Measurements from ENCODE around the gene TPRG1. TPM values are rescaled to one million over a fixed set of nuclear protein-coding genes. Genes with fewer than 3 reads are reported as not detected.

The TPRG1 gene
- total and polyA plus RNA-seq, 2 of the 8 experiments (the other 6 are each of a cell fraction or from before 2014, with no cell fraction given) = 0.37 to 0.47 TPM

GRCh38 chr3:189311521-189311920, 139.8 kb downstream of the TPRG1 start:
- Histone ChIP-seq H2BK12ac (ENCODE audit: low read depth, low read length) (no peak overlapping the region), H3K4me3 (ENCODE audit: extremely low read depth in 1 of 4, insufficient read depth in 2 of 4, low read depth in 3 of 4, low read length in 4 of 4) (no peak overlapping the region), H2BK120ac (replicated peaks; ENCODE audit: low read depth, low read length) (no peak overlapping the region), H4K20me1 (replicated peaks in 1 of 2; ENCODE audit: control insufficient read depth in 1 of 2, insufficient read depth in 2 of 2, low read length in 2 of 2) (no peaks in the 10 kb centered on the region), H2BK20ac (ENCODE audit: low read length) (no peak overlapping the region), H3K9me3 (ENCODE audit: insufficient read depth in 2 of 2, low read depth in 1 of 2, low read length in 1 of 2) (no peaks in the 10 kb centered on the region), H3K36me3 (ENCODE audit: control insufficient read depth in 2 of 4, insufficient read depth in 4 of 4, low read length in 3 of 4) (no peaks in the 10 kb centered on the region), H2AK5ac (ENCODE audit: low read depth, low read length) (no peak overlapping the region), H2AFZ (ENCODE audit: low read length) (no peak overlapping the region), H4K91ac (replicated peaks; ENCODE audit: insufficient read length, low read length) (no peak overlapping the region), H3K18ac (ENCODE audit: extremely low read depth, low read length) (no peak overlapping the region), H3K27ac (ENCODE audit: low read depth, low read length) (no peak overlapping the region), H3K4ac (replicated peaks; ENCODE audit: insufficient read length, low read depth, low read length) (no peak overlapping the region), H3K4me1 (replicated peaks in 1 of 4; ENCODE audit: control insufficient read depth in 3 of 4, insufficient read depth in 4 of 4, low read length in 3 of 4) (peaks cover 0 to 3% (median 0%) of the 10 kb centered on the region in 4 experiments; a peak in 2 of 7 replicates), H3K14ac (ENCODE audit: insufficient read length) (no peak overlapping the region), H2BK5ac (ENCODE audit: low read depth, low read length) (no peak overlapping the region), H3K79me1 (ENCODE audit: low read depth, low read length) (no peaks in the 10 kb centered on the region), H3K56ac (replicated peaks; ENCODE audit: insufficient read length, low read depth, low read length) (no peak overlapping the region), H3K23me2 (ENCODE audit: low read depth, low read length) (no peaks in the 10 kb centered on the region), H3K9ac (replicated peaks in 1 of 4; ENCODE audit: extremely low read depth in 1 of 4, low read depth in 3 of 4, low read length in 3 of 4) (no peak overlapping the region), H3K23ac (ENCODE audit: insufficient read length) (no peak overlapping the region), H3K79me2 (ENCODE audit: control insufficient read depth in 1 of 2, insufficient read depth in 2 of 2, low read length in 2 of 2) (no peaks in the 10 kb centered on the region), H2BK15ac (ENCODE audit: low read length) (no peak overlapping the region), H4K8ac (ENCODE audit: extremely low read depth, insufficient read depth, low read length) (no peak overlapping the region), H4K5ac (ENCODE audit: insufficient read length, low read depth, low read length) (no peak overlapping the region), H3K4me2 (ENCODE audit: insufficient read depth in 1 of 2, low read depth in 2 of 2, low read length in 2 of 2) (no peak overlapping the region), H3K27me3 (replicated peaks in 1 of 4; ENCODE audit: control insufficient read depth in 3 of 4, extremely low read depth in 1 of 4, insufficient read depth in 3 of 4, low read length in 3 of 4) (no peaks in the 10 kb centered on the region)
- POLR2A ChIA-PET (ENCODE audit: partially characterized antibody) = no interaction called here
- FAIRE-seq (no peak), DNase-seq (ENCODE audit: low read depth in 1 of 2, low spot score in 2 of 2) (no peak)
- CTCF ChIA-PET (ENCODE audit: partially characterized antibody) = no interaction called here
- WGBS, 2 experiments (ENCODE audit: extremely low coverage in 1 of 2, insufficient coverage in 1 of 2, insufficient read length in 1 of 2, insufficient replicate concordance in 2 of 2, low coverage in 1 of 2, low lambda C conversion rate in 2 of 2, missing lambda C conversion rate in 1 of 2) = 89% methylated on average over 2 of the region's 2 CpGs; no CpG with 5 or more reads in 1 of the 2 experiments
- TF ChIP-seq ATF2 (IDR thresholded peaks at IDR 0.05; ENCODE audit: low read length) (no peak), RAD21 (IDR thresholded peaks at IDR 0.05 in 1 of 2, conservative IDR thresholded peaks at IDR 0.05 in 1 of 2; ENCODE audit: low read depth in 2 of 2, low read length in 2 of 2) (no peak), MAX (IDR thresholded peaks at IDR 0.05) (no peak), NANOG (IDR thresholded peaks at IDR 0.05; ENCODE audit: insufficient read depth, low read depth, low read length, poor library complexity, severe bottlenecking) (no peak), TCF12 (IDR thresholded peaks at IDR 0.05; ENCODE audit: low read depth, low read length) (no peak), SUZ12 (IDR thresholded peaks at IDR 0.05; ENCODE audit: low read length) (no peak), RXRA (IDR thresholded peaks at IDR 0.05; ENCODE audit: insufficient read depth, low read depth, low read length) (no peak), TBP (IDR thresholded peaks at IDR 0.05; ENCODE audit: low read depth, low read length) (no peak), RNF2 (IDR thresholded peaks at IDR 0.05; ENCODE audit: borderline replicate concordance, low read depth, low read length, missing control alignments, poor library complexity, severe bottlenecking) (no peak), POLR2AphosphoS5 (IDR thresholded peaks at IDR 0.05; ENCODE audit: low read depth, low read length) (no peak)

Measured in H1 (cell line).